H1 (cell line): ENCODE results near the gene GET3. TPM values are rescaled to one million over a fixed set of nuclear protein-coding genes. Genes with fewer than 3 reads are reported as not detected.

Experiments
- CTCF ChIA-PET: fragments of 300-600 bp; sonication (Branson Sonifier 250); formaldehyde crosslinking; loops from one replicate; lab custom pipeline; 2021; ENCODE audit not compliant: partially characterized antibody; lab: Charles Lee
- POLR2A ChIA-PET: fragments of 300-600 bp; sonication (Branson Sonifier 250); formaldehyde crosslinking; loops from one replicate; lab custom pipeline; 2021; ENCODE audit warnings: inconsistent platforms; ENCODE audit not compliant: partially characterized antibody; lab: Charles Lee
- DNase-seq, 2 experiments: peaks; one replicate each; pipeline versions ENCODE4 v3.0.0 to v3.0.0-alpha.2; 2010 to 2022; ENCODE audit warnings: low spot score in 2 of 2, low read depth in 1 of 2, mixed read lengths in 1 of 2
- FAIRE-seq: peaks from 2 replicates; lab custom pipeline; 2011; peaks lifted over from hg19 to GRCh38; lab: Jason Lieb, UNC
- H2AFZ ChIP-seq: 2 replicates; pipeline ENCODE4 v1.8.1; 2012; ENCODE audit warnings: low read length, inconsistent platforms
- H2AK5ac ChIP-seq: 2 replicates; pipeline ENCODE4 v1.6.1; 2013; ENCODE audit warnings: low read depth, low read length
- H2BK120ac ChIP-seq: replicated peaks from 2 replicates; pipeline ENCODE3; 2013; ENCODE audit warnings: low read depth, low read length, inconsistent platforms
- H2BK12ac ChIP-seq: 2 replicates; pipeline ENCODE4 v1.6.1; 2013; ENCODE audit warnings: low read depth, low read length
- H2BK15ac ChIP-seq: 2 replicates; pipeline ENCODE4 v1.6.1; 2013; ENCODE audit warnings: low read length
- H2BK20ac ChIP-seq: 2 replicates; pipeline ENCODE4 v1.6.1; 2013; ENCODE audit warnings: low read length
- H2BK5ac ChIP-seq: 2 replicates; pipeline ENCODE4 v1.6.1; 2013; ENCODE audit warnings: low read depth, low read length
- H3K14ac ChIP-seq: 2 replicates; pipeline ENCODE4 v1.6.1; 2013; ENCODE audit warnings: inconsistent platforms; ENCODE audit not compliant: insufficient read length
- H3K18ac ChIP-seq: 2 replicates; pipeline ENCODE4 v1.6.1; 2013; ENCODE audit warnings: low read length; ENCODE audit errors: extremely low read depth
- H3K23ac ChIP-seq: 2 replicates; pipeline ENCODE4 v1.6.1; 2013; ENCODE audit warnings: inconsistent platforms; ENCODE audit not compliant: insufficient read length
- H3K23me2 ChIP-seq: 2 replicates; pipeline ENCODE4 v1.6.1; 2013; ENCODE audit warnings: low read depth, low read length
- H3K27ac ChIP-seq: 2 replicates; pipeline ENCODE4 v1.6.1; 2011; ENCODE audit warnings: low read depth, low read length, inconsistent platforms
- H3K27me3 ChIP-seq, 4 experiments: replicated peaks in 1 of 4; 1 replicate in 1 of 4; 2 replicates in 3 of 4; pipeline versions ENCODE4 v1.6.1 to v1.8.1; 2011 to 2013; ENCODE audit warnings: low read length in 3 of 4, mild to moderate bottlenecking in 3 of 4, inconsistent platforms in 2 of 4, mixed read lengths in 2 of 4, moderate library complexity in 1 of 4; ENCODE audit not compliant: control insufficient read depth in 3 of 4, insufficient read depth in 3 of 4; ENCODE audit errors: extremely low read depth in 1 of 4
- H3K36me3 ChIP-seq, 4 experiments: 2 replicates each; pipeline versions ENCODE4 v1.6.1 to v1.8.1; 2011 to 2013; ENCODE audit warnings: mild to moderate bottlenecking in 4 of 4, low read length in 3 of 4, moderate library complexity in 2 of 4, control low read depth in 1 of 4, inconsistent platforms in 1 of 4; ENCODE audit not compliant: insufficient read depth in 4 of 4, control insufficient read depth in 2 of 4
- H3K4ac ChIP-seq: replicated peaks from 2 replicates; pipeline ENCODE3; 2013; ENCODE audit warnings: low read length, low read depth, mixed read lengths, inconsistent platforms; ENCODE audit not compliant: insufficient read length
- H3K4me1 ChIP-seq, 4 experiments: replicated peaks in 1 of 4; 1 replicate in 1 of 4; 2 replicates in 3 of 4; pipeline versions ENCODE4 v1.6.1 to v1.8.1; 2011 to 2013; ENCODE audit warnings: low read length in 3 of 4, inconsistent platforms in 2 of 4, mixed read lengths in 1 of 4; ENCODE audit not compliant: insufficient read depth in 4 of 4, control insufficient read depth in 3 of 4
- H3K4me2 ChIP-seq, 2 experiments: 2 replicates each; pipeline versions ENCODE4 v1.6.1 to v1.8.1; 2011 to 2013; ENCODE audit warnings: low read depth in 2 of 2, low read length in 2 of 2, control low read depth in 1 of 2, inconsistent platforms in 1 of 2, mild to moderate bottlenecking in 1 of 2; ENCODE audit not compliant: insufficient read depth in 1 of 2
- H3K4me3 ChIP-seq, 4 experiments: fragments of 200-600, 300-600 bp in 1 of 4; sonication (generic), shearing (Covaris generic), sonication (Bioruptor Twin) in 1 of 4; 2 replicates each; pipeline versions ENCODE4 v1.5.1 to v1.8.1; 2011 to 2016; ENCODE audit warnings: low read length in 4 of 4, low read depth in 3 of 4, control low read depth in 2 of 4, inconsistent platforms in 2 of 4, mild to moderate bottlenecking in 2 of 4, mixed read lengths in 1 of 4, moderate library complexity in 1 of 4; ENCODE audit not compliant: insufficient read depth in 2 of 4; ENCODE audit errors: extremely low read depth in 1 of 4
- H3K56ac ChIP-seq: replicated peaks from 2 replicates; pipeline ENCODE3; 2013; ENCODE audit warnings: low read depth, mild to moderate bottlenecking, mixed read lengths, low read length, inconsistent platforms; ENCODE audit not compliant: insufficient read length
- H3K79me1 ChIP-seq: 2 replicates; pipeline ENCODE4 v1.6.1; 2013; ENCODE audit warnings: low read depth, low read length, control low read depth
- H3K79me2 ChIP-seq, 2 experiments: 2 replicates each; pipeline versions ENCODE4 v1.6.1 to v1.8.1; 2012 to 2013; ENCODE audit warnings: low read length in 2 of 2, mild to moderate bottlenecking in 2 of 2, inconsistent platforms in 1 of 2; ENCODE audit not compliant: insufficient read depth in 2 of 2, control insufficient read depth in 1 of 2
- H3K9ac ChIP-seq, 4 experiments: replicated peaks in 1 of 4; 1 replicate in 1 of 4; 2 replicates in 3 of 4; pipeline versions ENCODE4 v1.6.1 to v1.8.1; 2011 to 2013; ENCODE audit warnings: low read depth in 3 of 4, low read length in 3 of 4, control low read depth in 2 of 4, mild to moderate bottlenecking in 2 of 4, moderate library complexity in 2 of 4, inconsistent platforms in 1 of 4; ENCODE audit errors: extremely low read depth in 1 of 4
- H3K9me3 ChIP-seq, 2 experiments: 2 replicates each; pipeline versions ENCODE4 v1.6.1 to v1.8.1; 2012 to 2013; ENCODE audit warnings: mild to moderate bottlenecking in 2 of 2, moderate library complexity in 2 of 2, control low read depth in 1 of 2, inconsistent platforms in 1 of 2, low read depth in 1 of 2, low read length in 1 of 2, mixed read lengths in 1 of 2; ENCODE audit not compliant: insufficient read depth in 2 of 2
- H4K20me1 ChIP-seq, 2 experiments: replicated peaks in 1 of 2; 2 replicates each; pipeline versions ENCODE3 to v1.8.1; 2011 to 2013; ENCODE audit warnings: inconsistent platforms in 2 of 2, low read length in 2 of 2, mild to moderate bottlenecking in 1 of 2; ENCODE audit not compliant: insufficient read depth in 2 of 2, control insufficient read depth in 1 of 2
- H4K5ac ChIP-seq: 2 replicates; pipeline ENCODE4 v1.6.1; 2013; ENCODE audit warnings: low read length, low read depth, mixed read lengths, inconsistent platforms; ENCODE audit not compliant: insufficient read length
- H4K8ac ChIP-seq: 2 replicates; pipeline ENCODE4 v1.8.0; 2013; ENCODE audit warnings: mild to moderate bottlenecking, moderate library complexity, low read length, inconsistent platforms; ENCODE audit not compliant: insufficient read depth; ENCODE audit errors: extremely low read depth
- H4K91ac ChIP-seq: replicated peaks from 2 replicates; pipeline ENCODE3; 2013; ENCODE audit warnings: low read length, mixed read lengths, inconsistent platforms; ENCODE audit not compliant: insufficient read length
- CEBPB ChIP-seq: IDR thresholded peaks from 2 replicates; pipeline ENCODE4 v1.6.1; 2012; ENCODE audit warnings: low read depth, low read length
- EZH2 ChIP-seq: fragments of 200-600 bp; sonication (generic); IDR thresholded peaks from 2 replicates; pipeline ENCODE4 v1.7.1; 2012; ENCODE audit warnings: low read depth, mild to moderate bottlenecking, moderate library complexity, low read length, inconsistent platforms; ENCODE audit not compliant: severe bottlenecking
- RAD21 ChIP-seq, 2 experiments: IDR thresholded peaks in 1 of 2; conservative IDR thresholded peaks in 1 of 2; 2 replicates each; pipeline ENCODE4 v1.6.1; 2011; ENCODE audit warnings: low read depth in 2 of 2, low read length in 2 of 2, improper control_type of control experiment in 1 of 2, inconsistent platforms in 1 of 2, mild to moderate bottlenecking in 1 of 2, moderate library complexity in 1 of 2
- RNF2 ChIP-seq: fragments of 200-900, 300-1000 bp; sonication (generic); IDR thresholded peaks from 2 replicates; pipeline ENCODE4 v1.7.1; 2016; ENCODE audit warnings: borderline replicate concordance, low read depth, mild to moderate bottlenecking, antibody characterized with exemption, low read length; ENCODE audit not compliant: poor library complexity, severe bottlenecking; ENCODE audit errors: missing control alignments
- RXRA ChIP-seq: IDR thresholded peaks from 2 replicates; pipeline ENCODE4 v1.6.1; 2011; ENCODE audit warnings: low read depth, mild to moderate bottlenecking, low read length, moderate library complexity; ENCODE audit not compliant: insufficient read depth
- SIN3A ChIP-seq, 2 experiments: IDR thresholded peaks in 1 of 2; conservative IDR thresholded peaks in 1 of 2; 2 replicates each; pipeline ENCODE4 v1.6.1; 2011 to 2012; ENCODE audit warnings: low read length in 2 of 2, improper control_type of control experiment in 1 of 2, low read depth in 1 of 2, mild to moderate bottlenecking in 1 of 2
- SIX5 ChIP-seq: IDR thresholded peaks from 2 replicates; pipeline ENCODE4 v1.6.1; 2011; ENCODE audit warnings: mild to moderate bottlenecking, low read depth, low read length
- SP4 ChIP-seq: IDR thresholded peaks from 2 replicates; pipeline ENCODE4 v1.6.1; 2012; ENCODE audit warnings: low read length, inconsistent platforms
- SUZ12 ChIP-seq: fragments of 200-600 bp; sonication (generic); IDR thresholded peaks from 2 replicates; pipeline ENCODE4 v1.6.1; 2012; ENCODE audit warnings: mild to moderate bottlenecking, inconsistent platforms, low read length, moderate library complexity, mixed read lengths
- TAF1 ChIP-seq: IDR thresholded peaks from 2 replicates; pipeline ENCODE4 v1.6.1; 2011; ENCODE audit warnings: mild to moderate bottlenecking, low read depth, low read length
- TAF7 ChIP-seq: optimal IDR thresholded peaks from 2 replicates; pipeline ENCODE3; 2011; ENCODE audit warnings: low read depth, mild to moderate bottlenecking, inconsistent platforms, low read length, moderate library complexity, borderline replicate concordance
- USF2 ChIP-seq: IDR thresholded peaks from 2 replicates; pipeline ENCODE4 v1.6.1; 2011; ENCODE audit warnings: low read length, improper control_type of control experiment
- WGBS, 2 experiments: shearing (Covaris generic) in 1 of 2; methylation state at CpG; one replicate each; pipeline versions ENCODE4 v1.1.6 to v1.1.7; 2013 to 2015; ENCODE audit warnings: low lambda C conversion rate in 2 of 2, mixed read lengths in 2 of 2, inconsistent platforms in 1 of 2, low coverage in 1 of 2, missing lambda C conversion rate in 1 of 2; ENCODE audit not compliant: insufficient replicate concordance in 2 of 2, insufficient coverage in 1 of 2, insufficient read length in 1 of 2; ENCODE audit errors: extremely low coverage in 1 of 2, missing lambda C conversion rate in 1 of 2; 5-methylcytosine and 5-hydroxymethylcytosine counted together
- polyA plus RNA-seq, 7 experiments: library from polyadenylated mRNA; depleted of rRNA in 3 of 7; stranded (reverse) in 5 of 7; unstranded in 2 of 7; fragments of >200 nt in 5 of 7; fragments of 200-250 nt in 2 of 7; gene quantifications; 1 replicate in 5 of 7; 2 replicates in 1 of 7; 4 replicates in 1 of 7; pipeline versions ENCODE4 v1.2.1 to v1.2.3, GENCODE V29; 2011 to 2013; ENCODE audit warnings: missing spikeins in 2 of 7, mixed read lengths in 2 of 7
- total RNA-seq: library from RNA; stranded (reverse); fragmentation: NEBNext Ultra II Directional; extraction: Animal tissue kit (Norgen Biotek cat#: 25700); gene quantifications from 2 replicates; pipeline ENCODE4 v1.2.1, GENCODE V29; 2021

Gene GET3
- total and polyA plus RNA-seq, 2 of the 8 experiments (the other 6 are each of a cell fraction or from before 2014, with no cell fraction given): 105 to 297 TPM

GRCh38 chr19:12715102-12715501 is 22.2 kb upstream of the GET3 start:
- no peaks in the 10 kb centered on the region for H3K9me3 ChIP-seq
- H3K23me2 ChIP-seq: no peaks in the 10 kb centered on the region
- H4K20me1 ChIP-seq: peaks cover 9 to 23% of the 10 kb centered on the region in 2 experiments
- no peaks in the 10 kb centered on the region for H3K4me1 ChIP-seq
- POLR2A ChIA-PET: interaction anchor here (0.9 to 12.9 kb wide), 7 partner anchors 7 to 34 kb away, joined by 3 to 258 read pairs (median 6); partner anchors contain the start of genes GET3, TNPO2 and TRIR
- no peak overlapping the region for H3K18ac ChIP-seq
- H3K27me3 ChIP-seq: no peaks in the 10 kb centered on the region
- no peak overlapping the region for H4K91ac ChIP-seq
- no peak overlapping the region for H3K4ac ChIP-seq
- H2BK120ac ChIP-seq: no peak overlapping the region
- H3K36me3 ChIP-seq: peaks cover 38 to 64% (median 50%) of the 10 kb centered on the region in 4 experiments
- no peak overlapping the region for H3K56ac ChIP-seq
- H3K27ac ChIP-seq: no peak overlapping the region
- peaks cover 8% of the 10 kb centered on the region; the same call in 1 of the 2 replicates for H3K79me1 ChIP-seq
- no peak overlapping the region for H3K9ac ChIP-seq
- CTCF ChIA-PET: interaction anchor here (0.6 to 13.0 kb wide), 11 partner anchors 8 to 83 kb away, joined by 3 to 81 read pairs (median 6); partner anchors contain the start of gene TRIR
- H3K4me3 ChIP-seq: no peak overlapping the region
- H2AFZ ChIP-seq: no peak overlapping the region
- peaks cover 9 to 37% of the 10 kb centered on the region in 2 experiments for H3K79me2 ChIP-seq
- DNase-seq (no peak), FAIRE-seq (no peak)
- WGBS, 2 experiments: 90% methylated on average over 15 of the region's 15 CpGs; no CpG with 5 or more reads in 1 of the 2 experiments
- no peak overlapping the region for H2BK20ac ChIP-seq
- H2BK12ac ChIP-seq: no peak overlapping the region
- no peak overlapping the region for H4K8ac ChIP-seq
- H2BK5ac ChIP-seq: no peak overlapping the region
- no peak overlapping the region for H2BK15ac ChIP-seq
- H2AK5ac ChIP-seq: no peak overlapping the region
- H3K14ac ChIP-seq: no peak overlapping the region
- no peak overlapping the region for H4K5ac ChIP-seq
- H3K4me2 ChIP-seq: no peak overlapping the region
- no peak overlapping the region for H3K23ac ChIP-seq
- TF ChIP-seq CEBPB: no peak
- TF ChIP-seq TAF7: no peak
- TF ChIP-seq RAD21 (IDR thresholded peaks at IDR 0.05 in 1 of 2, conservative IDR thresholded peaks at IDR 0.05 in 1 of 2; ENCODE audit: low read depth in 2 of 2, low read length in 2 of 2): no peak
- TF ChIP-seq RXRA: no peak
- no peak for TF ChIP-seq USF2
- TF ChIP-seq SP4: no peak
- no peak for TF ChIP-seq SUZ12
- TF ChIP-seq EZH2: no peak
- TF ChIP-seq RNF2: no peak
- no peak for TF ChIP-seq TAF1
- no peak for TF ChIP-seq SIX5
- no peak for TF ChIP-seq SIN3A (conservative IDR thresholded peaks at IDR 0.05 in 1 of 2, IDR thresholded peaks at IDR 0.05 in 1 of 2; ENCODE audit: low read depth in 1 of 2, low read length in 2 of 2)
